GM21619 (cell line): Measurements from ENCODE around the gene CHST11.
"Not testable (repeated sequence)": the region's sequence is repeated elsewhere in the genome, so short reads cannot be mapped to it uniquely, and the experiment has no call there.

Source experiments
- ATAC-seq: cut with Tn5 transposase; IDR thresholded peaks from one replicate; pipeline ENCODE4 v1.9.1; 2021; ENCODE audit not compliant: unreplicated experiment

CHST11 gene

DNA sequence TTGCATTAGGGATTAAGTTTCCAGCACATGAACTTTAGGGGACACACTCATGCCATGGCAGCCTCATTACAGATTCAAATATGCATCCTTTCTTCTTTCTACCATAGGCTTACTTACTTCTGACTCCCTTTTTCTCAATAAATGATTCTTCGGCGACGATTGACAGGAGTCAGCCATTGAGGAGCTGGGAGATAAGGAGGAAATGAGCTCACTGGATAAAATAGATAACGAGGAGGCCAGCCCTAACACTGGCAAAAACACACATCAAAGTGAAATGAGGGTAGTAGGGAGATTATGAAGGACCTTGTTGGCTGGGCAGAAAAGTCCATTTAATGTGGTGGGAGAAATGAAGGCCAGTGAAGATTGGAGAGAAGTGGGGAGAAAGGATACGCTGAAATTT lies 329.1 kb downstream of the CHST11 start:
- ATAC-seq = no peak

DNA sequence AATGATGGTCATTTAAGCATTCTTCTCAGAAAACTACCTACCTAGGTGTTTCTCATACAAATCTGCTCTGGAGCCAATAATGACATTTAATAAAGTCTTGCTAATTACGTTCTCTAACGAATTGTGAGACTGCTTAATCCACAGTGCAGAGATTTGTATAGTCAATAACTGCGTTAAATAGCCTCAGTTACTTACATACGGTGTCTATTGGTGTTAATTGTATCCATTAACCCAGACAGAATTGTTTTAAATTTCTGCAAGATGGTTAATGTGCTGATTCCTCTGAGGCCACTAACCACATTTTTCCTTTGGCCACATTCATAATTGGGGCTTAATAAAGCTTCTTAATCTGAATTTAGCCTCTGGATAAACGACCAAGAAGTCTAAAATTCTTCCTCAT lies 329.6 kb downstream of the CHST11 start:
- no peak for ATAC-seq

DNA sequence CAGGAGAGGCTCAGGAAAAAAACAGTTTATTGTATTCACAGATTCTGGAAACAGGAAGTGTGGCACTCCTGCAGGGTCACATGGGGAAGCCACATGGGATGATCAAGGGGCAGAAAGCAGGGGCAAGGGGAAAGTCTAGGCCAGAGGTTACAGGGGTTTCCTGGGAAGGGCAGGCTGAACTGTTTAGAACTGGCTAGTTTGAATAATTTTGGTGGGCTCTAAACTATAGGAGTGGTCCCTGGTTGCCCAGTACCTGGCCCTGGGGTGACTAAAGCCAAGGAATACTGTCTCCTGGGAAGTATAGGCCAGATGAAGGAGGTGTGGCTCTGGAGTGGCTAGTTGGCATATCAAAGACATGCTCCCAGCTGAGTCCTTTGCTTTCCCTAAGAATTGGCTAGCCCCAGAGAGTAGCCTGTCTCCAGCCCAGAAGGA lies 332.1 kb downstream of the CHST11 start:
- no peak for ATAC-seq

DNA sequence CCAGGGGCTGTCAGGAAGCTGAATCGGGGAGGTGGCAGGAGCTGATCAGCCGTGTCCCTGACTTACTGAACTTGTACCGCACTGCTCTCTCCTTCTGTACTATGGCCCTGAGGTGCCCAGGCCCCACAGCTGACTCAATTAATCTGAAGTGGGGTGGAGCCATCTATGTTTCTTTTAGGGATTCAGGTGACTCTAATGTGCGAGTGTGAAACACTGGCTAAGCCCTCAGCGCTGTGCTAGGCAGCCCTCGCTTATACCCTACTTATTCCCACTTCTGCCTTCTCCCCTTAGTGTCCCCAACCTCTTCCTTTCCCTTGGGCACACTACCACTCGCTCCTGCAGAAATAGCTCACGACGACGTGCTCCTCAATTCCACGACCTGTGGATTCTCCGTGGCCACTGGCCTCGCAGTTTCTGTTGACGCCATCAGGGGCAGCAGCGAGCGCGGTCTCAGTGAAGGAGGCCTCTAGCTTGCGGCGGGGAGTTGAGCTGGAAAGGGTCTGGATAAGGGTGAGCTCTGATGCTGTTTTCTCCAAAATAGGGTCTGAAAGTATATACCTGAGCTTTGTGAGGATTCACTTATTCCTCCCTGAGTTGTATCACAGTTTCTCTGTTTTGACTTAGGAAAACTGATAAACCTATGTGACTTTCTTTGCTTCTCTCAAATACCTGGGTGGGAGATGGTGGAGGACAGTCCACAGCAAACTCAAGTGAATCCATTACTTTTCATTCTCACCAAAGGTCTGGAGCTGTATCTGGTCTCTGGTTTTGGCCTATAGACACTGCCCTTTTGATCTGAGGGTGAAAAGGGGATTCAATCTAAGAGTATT lies 333.8 kb downstream of the CHST11 start:
- ATAC-seq = peak; percentile 51

DNA sequence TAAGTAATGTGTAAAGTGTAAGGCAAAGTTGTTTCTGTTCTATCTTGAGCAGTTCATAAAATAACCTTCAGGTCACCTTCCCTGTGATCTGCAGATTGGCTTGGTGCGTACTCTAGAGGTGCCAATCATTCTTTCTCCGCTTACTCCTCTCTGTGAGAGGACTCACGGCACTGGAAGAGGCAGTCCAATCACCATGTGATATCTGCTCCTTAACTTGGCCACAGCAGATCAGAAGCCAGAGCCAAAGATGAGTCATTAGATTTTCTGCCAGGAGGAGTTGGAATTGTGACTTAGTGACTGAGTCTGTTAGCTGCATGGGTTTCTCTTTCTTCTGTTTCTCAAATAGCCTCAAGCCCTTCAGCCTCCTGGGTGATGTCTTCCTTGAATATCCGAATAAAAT lies 335.8 kb downstream of the CHST11 start:
- no peak for ATAC-seq

DNA sequence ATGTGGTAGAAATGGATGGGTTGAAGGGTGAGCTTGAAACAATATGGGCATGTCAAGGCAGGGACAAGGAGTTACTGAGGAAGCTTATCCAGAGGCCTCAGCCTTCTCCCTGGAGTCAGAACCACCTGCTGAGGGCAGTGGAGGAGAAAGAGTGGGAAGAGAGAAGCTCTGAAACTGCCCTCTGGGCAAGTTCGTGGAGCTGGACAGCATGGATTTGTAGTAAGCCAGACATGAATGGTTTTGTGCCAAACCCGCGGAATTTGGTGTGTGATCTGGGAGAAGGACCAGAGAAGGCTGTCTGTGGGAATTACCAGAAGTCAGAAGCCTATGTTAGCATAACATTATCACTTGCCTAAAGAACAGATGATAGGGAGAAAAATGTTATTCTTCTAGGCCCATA lies 336.5 kb downstream of the CHST11 start:
- no peak for ATAC-seq

DNA sequence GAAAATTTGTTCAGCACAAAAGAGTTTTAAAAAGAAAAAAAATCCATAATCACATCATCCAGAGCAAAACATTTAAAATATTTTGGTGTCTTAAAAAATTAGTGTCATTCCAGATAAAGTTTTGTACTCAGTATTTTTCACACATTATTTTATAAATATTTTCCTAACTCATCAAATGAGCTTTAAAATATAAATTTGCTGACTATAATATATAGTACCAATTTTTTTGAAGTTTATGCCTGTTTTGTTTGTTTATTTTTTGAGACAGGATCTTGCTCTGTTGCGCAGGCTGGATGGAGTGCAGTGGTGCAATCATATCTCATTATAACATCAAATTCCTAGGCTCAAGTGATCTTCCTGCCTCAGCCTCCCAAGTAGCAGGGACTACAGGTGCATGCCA lies 337.2 kb downstream of the CHST11 start:
- no peak for ATAC-seq

DNA sequence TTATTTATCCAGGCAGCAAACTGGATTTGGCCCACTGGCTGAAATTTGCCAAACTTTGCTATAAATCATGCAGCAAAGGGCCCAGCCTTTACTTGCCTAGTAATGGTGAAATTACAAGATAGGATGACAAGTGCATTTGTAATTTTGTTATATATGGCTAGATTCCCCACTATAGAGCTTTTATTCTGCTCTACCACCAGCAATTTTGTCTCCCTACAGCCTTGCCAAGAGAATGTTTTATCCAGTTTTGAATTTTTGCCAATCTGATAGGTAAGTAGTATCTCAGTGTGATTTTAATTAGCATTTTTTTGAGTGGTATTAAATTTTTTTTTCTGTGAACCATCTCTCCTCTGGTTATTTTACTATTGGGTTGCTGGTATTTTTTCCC lies 339.7 kb downstream of the CHST11 start:
- ATAC-seq = no peak

DNA sequence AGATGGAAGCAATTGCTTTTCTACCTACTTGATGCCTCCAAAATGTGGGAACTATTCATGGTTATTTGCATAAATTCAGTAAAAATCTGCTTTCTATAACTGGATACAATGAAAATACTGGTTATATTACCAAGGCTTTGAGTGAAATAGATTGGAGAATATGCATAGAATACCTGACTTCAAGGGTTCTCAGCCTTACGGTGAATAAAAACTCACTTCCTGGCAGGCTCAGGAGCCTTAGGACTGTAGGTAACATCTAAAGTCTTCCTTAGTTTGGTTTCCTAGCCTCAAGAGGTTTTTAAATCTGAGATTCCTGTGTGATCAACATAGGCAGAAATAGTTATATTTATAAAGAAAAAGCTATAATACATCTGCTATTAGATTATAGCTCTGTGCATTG lies 342.7 kb downstream of the CHST11 start:
- ATAC-seq = no peak

DNA sequence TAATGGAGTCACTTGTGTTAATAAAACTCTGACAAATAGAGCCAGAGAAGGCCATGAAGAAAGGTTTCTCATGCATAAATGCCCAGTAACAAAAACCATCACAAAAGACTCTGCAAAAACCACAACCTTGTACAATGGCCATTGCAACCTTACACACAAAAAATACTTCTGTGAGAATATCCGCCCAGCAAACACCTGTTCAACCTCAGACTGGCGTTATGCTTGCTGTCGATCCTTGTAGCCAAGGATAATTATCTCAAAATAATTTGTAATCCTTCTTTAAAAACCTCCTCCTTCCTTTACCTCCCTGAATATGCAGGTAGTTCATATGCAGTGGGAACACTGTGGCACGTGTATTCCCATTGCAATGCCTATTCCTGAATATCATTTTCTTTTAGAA lies 344.3 kb downstream of the CHST11 start:
- no peak for ATAC-seq

DNA sequence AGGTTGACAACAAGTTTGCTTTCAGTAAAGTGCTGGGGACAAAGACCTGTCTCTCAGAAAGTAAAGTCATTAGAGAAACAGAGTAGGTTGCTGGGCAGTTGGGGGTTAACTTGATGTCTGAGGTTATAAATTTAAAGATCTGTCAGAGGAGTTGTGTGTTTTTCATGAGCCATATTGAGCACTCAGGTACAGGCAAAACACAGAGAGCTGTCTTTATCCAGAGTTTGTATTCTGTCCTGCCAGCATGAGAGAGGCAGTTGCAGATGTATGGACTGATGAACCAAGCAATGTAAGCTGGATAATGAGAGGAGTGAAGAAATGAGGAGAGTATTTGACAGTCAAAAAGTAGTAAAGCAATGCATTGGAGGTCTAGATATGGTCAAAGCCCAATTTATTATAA lies 344.7 kb downstream of the CHST11 start:
- ATAC-seq = no peak

DNA sequence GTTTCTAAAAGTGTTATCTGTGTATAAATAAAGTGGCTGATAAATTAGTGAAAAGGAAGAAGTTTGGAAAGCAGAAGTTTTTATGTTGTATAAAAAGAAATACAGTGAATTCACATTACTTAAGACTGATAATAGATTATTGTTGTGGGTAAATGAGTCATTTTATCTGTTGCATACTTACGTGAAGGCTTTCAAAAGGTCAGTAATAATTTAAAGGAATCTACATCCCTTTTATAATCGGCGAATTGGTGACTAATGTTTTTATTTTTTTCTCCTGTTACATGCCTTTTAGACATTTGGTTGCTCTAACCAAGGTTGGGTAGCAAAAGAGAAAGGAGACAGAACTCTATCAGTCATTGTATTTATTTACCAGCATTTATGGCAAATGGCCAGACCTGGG lies 345.5 kb downstream of the CHST11 start:
- ATAC-seq = no peak

DNA sequence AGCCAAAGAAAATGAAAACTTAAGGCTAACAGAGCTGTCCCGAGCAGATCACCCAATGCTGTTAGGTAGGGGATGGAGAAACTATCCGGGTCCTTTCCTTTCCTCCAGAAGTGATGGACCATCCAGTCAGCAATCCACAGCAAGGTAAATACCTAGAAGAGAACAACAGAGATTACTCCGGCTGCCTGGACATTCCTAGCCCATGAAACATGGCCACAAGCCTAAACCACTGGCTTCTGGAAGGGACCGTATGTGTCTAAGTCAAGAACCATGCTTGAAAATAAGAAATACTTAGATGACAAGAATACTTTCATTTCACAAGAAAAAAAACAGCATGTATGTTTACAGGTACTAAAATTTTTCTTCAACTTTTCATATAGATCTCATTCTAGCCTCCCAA lies 348.4 kb downstream of the CHST11 start:
- ATAC-seq = no peak

DNA sequence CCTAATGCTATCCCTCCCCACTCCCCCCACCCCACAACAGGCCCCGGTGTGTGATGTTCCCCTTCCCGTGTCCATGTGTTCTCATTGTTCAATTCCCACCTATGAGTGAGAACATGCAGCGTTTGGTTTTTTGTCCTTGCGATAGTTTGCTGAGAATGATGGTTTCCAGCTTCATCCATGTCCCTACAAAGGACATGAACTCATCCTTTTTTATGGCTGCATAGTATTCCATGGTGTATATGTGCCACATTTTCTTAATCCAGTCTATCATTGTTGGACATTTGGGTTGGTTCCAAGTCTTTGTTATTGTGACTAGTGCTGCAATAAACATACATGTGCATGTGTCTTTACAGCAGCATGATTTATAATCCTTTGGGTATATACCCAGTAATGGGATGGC lies 349.4 kb downstream of the CHST11 start:
- ATAC-seq = not testable (repeated sequence)

DNA sequence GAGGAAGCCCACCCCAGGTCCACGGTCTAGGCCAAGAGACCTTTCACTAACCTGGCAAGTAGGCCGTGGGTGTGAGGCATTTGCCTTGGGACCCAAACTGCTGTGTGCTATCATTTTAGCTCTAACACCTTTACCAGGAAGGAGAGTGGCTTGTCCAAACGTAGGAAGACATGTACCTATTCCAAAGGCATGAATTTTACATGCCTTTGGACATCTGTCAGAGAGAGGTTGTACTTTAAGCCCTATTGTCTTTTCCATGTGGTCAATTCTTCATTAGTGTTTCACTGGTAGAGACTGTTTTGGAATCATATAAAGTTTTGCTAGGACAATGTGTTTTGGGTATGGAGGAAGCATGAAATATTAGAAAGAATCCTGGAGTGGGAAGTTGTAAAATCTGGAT lies 352.5 kb downstream of the CHST11 start:
- ATAC-seq = no peak

DNA sequence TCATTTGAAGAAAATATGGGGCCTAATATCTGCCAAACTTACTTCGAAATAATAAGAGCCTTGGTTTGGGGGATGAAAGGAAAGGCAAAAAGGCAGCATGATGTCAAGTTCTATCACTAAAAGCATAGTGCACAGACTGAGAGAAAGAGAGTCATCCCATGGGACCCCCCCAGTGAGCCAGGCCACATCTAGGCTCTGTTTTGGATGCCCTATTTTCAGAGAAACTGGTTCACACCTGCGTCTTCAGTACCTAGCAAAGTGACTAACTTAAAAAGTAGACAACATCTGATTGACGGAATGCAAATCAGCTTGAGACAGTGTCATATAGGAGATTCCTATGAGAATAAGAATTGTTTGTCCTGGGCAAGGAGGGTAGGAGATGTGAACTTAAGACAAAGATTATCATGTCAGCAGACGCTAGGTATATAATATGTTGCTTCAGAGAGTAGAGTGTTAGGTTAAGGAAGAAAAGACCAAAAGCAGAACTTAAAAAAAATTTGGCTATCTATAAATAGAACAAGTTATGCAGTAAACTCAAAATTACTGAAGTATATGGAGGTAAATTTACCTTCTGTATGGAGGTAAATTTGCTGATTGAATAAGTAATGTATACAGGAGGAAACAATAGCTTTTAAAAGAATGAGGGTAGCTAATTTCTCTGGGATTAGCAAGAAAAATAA lies 353.1 kb downstream of the CHST11 start:
- no peak for ATAC-seq
